Ascending aorta (tissue), 2 donors: ENCODE measurements around the gene CCDC142. TPM values are rescaled to one million over a fixed set of nuclear protein-coding genes. Genes with fewer than 3 reads are reported as not detected.

Experiments used
- DNase-seq, 2 donors: peaks; one replicate each; pipeline ENCODE4 v3.0.0-alpha.2; 2019; ENCODE audit warnings: low spot score in 2 of 2
- H3K27ac ChIP-seq, 2 donors: fragments of 200-600 bp; sonication (generic); one replicate each; pipeline ENCODE4 v1.5.1; 2016 to 2017; ENCODE audit warnings: mild to moderate bottlenecking in 1 of 2
- H3K27me3 ChIP-seq: fragments of 200-600 bp; sonication (generic); one replicate; pipeline ENCODE4 v1.5.1; 2017
- H3K36me3 ChIP-seq, 2 donors: fragments of 200-600 bp; sonication (generic); one replicate each; pipeline ENCODE4 v1.5.1; 2016
- H3K4me1 ChIP-seq, 2 donors: fragments of 200-600 bp; sonication (generic); one replicate each; pipeline ENCODE4 v1.5.1; 2016 to 2017; ENCODE audit warnings: mild to moderate bottlenecking in 1 of 2
- H3K4me3 ChIP-seq, 2 donors: fragments of 200-600 bp; sonication (generic); one replicate each; pipeline ENCODE4 v1.5.1; 2016 to 2017; ENCODE audit warnings: mild to moderate bottlenecking in 1 of 2
- H3K9me3 ChIP-seq, 2 donors: fragments of 200-600 bp; sonication (generic); one replicate each; pipeline ENCODE4 v1.5.1; 2016
- intact Hi-C: fragments of 100-400 bp; cut with DNase I; formaldehyde crosslinking; loops from one replicate; pipeline ENCODE4 v1.15.1; 2023
- total RNA-seq: library from RNA; depleted of rRNA; stranded (reverse); fragments of >200 nt; gene quantifications from one replicate; pipeline ENCODE4 v1.1.0, GENCODE V29; 2016
- TF ChIP-seq, protein P1 (sequence below), 3 experiments: fragments of 200-600 bp in 2 of 3; fragments of 450-650 bp in 1 of 3; sonication (generic) in 2 of 3; IDR thresholded peaks; one replicate each; pipeline ENCODE4 v1.5.1; 2016 to 2019; ENCODE audit warnings: antibody characterized with exemption in 3 of 3, mild to moderate bottlenecking in 1 of 3, moderate library complexity in 1 of 3

CCDC142 gene
- total RNA-seq, 1 donor from 2014 or later = 16.5 TPM

DNA sequence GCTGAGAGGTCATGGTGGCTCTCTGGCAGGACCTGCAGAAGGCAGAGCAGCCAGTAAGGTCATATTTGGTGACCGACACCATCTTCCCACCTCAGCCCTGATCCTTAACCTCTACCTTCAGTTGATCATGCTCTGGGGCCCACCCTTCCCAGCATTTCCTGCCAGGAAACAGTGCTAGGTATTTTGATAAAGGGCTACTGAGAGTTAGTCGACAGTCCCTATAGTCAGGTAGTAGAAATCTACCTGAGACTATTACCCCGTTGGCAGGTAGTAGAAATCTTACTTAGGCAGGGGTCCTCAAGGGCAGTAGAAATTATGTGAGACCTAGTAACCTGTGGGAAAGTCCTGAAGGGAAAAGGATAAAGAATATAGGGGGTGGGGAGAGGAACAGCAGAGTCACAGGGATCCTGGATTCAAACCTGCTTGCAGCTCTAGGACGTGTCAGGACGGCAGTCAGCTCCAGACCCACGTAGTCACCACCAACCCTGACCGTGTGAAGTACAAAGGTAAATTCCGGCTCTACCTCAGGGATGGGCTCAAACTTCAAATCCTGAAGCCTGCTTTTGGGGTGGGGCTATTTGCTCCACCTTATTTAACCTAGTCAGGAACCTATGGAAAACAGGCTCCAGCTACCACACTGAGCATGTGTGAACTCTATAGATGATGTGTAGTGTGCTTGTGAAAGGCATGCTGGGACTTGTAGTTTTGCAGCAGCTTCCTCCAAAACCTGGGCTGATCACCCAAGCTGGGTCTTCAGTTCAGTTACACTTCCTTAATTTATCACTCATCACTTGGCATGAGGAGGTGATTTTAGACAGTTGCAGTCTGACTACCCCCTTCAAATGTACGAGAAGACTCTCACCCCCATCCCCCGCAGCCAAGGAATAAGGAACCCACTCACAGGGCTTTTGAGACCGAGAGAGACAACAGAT, 43.2 kb upstream of the CCDC142 start, which contains the start of gene DQX1:
DQX1 (minus strand) TSS at position 515 of the 932 bp plus-strand sequence; CDS start at position 13, 502 bp downstream.
- Histone ChIP-seq H3K27me3 (no peaks in the 10 kb centered on the region), H3K4me1 (peaks cover 11 to 14% of the 10 kb centered on the region in 2 donors), H3K9me3 (no peaks in the 10 kb centered on the region), H3K4me3 (no peak within 1 kb of the TSS), H3K27ac (no peak within 1 kb of the TSS), H3K36me3 (peaks cover 15 to 23% of the 10 kb centered on the region in 2 donors)
- intact Hi-C loops = no loop called here
- DNase-seq = no peak
- TF ChIP-seq, protein P1, sequence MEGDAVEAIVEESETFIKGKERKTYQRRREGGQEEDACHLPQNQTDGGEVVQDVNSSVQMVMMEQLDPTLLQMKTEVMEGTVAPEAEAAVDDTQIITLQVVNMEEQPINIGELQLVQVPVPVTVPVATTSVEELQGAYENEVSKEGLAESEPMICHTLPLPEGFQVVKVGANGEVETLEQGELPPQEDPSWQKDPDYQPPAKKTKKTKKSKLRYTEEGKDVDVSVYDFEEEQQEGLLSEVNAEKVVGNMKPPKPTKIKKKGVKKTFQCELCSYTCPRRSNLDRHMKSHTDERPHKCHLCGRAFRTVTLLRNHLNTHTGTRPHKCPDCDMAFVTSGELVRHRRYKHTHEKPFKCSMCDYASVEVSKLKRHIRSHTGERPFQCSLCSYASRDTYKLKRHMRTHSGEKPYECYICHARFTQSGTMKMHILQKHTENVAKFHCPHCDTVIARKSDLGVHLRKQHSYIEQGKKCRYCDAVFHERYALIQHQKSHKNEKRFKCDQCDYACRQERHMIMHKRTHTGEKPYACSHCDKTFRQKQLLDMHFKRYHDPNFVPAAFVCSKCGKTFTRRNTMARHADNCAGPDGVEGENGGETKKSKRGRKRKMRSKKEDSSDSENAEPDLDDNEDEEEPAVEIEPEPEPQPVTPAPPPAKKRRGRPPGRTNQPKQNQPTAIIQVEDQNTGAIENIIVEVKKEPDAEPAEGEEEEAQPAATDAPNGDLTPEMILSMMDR (IDR thresholded peaks at IDR 0.05) = no peak

DNA sequence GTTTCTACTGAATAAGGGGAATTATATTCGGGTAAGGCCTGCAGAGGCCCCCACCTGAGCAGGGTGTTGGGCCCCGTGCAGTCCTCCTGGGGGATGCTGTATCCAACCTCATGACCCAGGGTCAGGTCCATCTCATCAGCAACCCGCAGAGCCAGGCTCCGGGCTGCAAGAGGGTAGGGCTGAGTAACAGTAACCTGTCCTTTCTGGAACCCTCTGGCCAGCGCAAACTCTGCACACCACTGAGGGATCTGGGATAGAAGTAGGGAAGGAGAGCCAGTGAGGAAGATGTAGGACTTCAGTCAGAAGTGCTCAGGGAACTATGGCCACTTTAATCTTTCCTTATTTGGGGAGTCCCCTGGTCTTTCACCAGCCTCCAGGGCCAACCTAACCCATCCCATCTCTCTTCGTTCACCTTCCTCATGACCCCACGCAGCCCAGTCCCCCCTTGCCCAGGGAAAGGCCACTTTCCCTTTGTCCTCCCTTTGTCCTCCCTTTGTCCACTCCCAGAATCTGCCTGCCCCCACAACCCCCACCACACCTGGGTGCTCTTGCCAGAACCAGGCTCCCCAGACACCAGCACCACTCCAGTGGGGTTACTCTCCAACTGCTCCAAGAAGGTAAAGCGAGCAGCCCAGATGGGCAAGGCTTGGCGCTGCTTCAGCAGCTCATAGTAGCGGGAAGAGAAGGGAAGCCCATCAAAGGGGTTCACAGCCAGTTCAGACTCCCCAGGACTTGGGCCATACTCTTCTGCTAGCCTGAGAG, 42.3 kb upstream of the CCDC142 start:
- DNase-seq = no peak
- Histone ChIP-seq H3K9me3 (no peaks in the 10 kb centered on the region), H3K36me3 (peaks cover 15 to 23% of the 10 kb centered on the region in 2 donors), H3K4me1 (peaks cover 8 to 9% of the 10 kb centered on the region in 2 donors), H3K27ac (no peak overlapping the region), H3K4me3 (no peak overlapping the region), H3K27me3 (no peaks in the 10 kb centered on the region)
- intact Hi-C loops = no loop called here
- TF ChIP-seq, protein P1 (IDR thresholded peaks at IDR 0.05) = no peak

GRCh38 chr2:74524005-74524404, 41.2 kb upstream of the CCDC142 start:
- no peak overlapping the region for H3K27ac ChIP-seq
- peaks cover 15 to 23% of the 10 kb centered on the region in 2 donors for H3K36me3 ChIP-seq
- no peaks in the 10 kb centered on the region for H3K27me3 ChIP-seq
- H3K4me1 ChIP-seq = peaks cover 8% of the 10 kb centered on the region in 2 donors
- no peak overlapping the region for H3K4me3 ChIP-seq
- intact Hi-C loops = no loop called here
- H3K9me3 ChIP-seq = no peaks in the 10 kb centered on the region
- DNase-seq = no peak
- TF ChIP-seq, protein P1 (IDR thresholded peaks at IDR 0.05) = no peak

- no peaks in the 10 kb centered on the region for H3K9me3 ChIP-seq
- H3K27me3 ChIP-seq = no peaks in the 10 kb centered on the region
- H3K36me3 ChIP-seq = peaks cover 15 to 19% of the 10 kb centered on the region in 2 donors
- H3K4me1 ChIP-seq = no peaks in the 10 kb centered on the region
- no peak overlapping the region for H3K4me3 ChIP-seq
- H3K27ac ChIP-seq = no peak overlapping the region
- no peak for DNase-seq
- intact Hi-C loops = no loop called here
- TF ChIP-seq, protein P1 (IDR thresholded peaks at IDR 0.05) = no peak
Measured at GRCh38 chr2:74522516-74522915, 39.7 kb upstream of the CCDC142 start.

- Histone ChIP-seq H3K9me3 (no peaks in the 10 kb centered on the region), H3K4me1 (peaks cover 16 to 18% of the 10 kb centered on the region in 2 donors), H3K27ac (no peak overlapping the region), H3K4me3 (peak overlapping the region; percentile 46 to 58), H3K27me3 (peaks cover 39% of the 10 kb centered on the region), H3K36me3 (no peaks in the 10 kb centered on the region)
- TF ChIP-seq, protein P1 (IDR thresholded peaks at IDR 0.05) = no peak
- intact Hi-C loops = no loop called here
- no peak for DNase-seq
Measured at GRCh38 chr2:74516650-74517049, 33.9 kb upstream of the CCDC142 start.
